Heart left ventricle (tissue), 13 donors: Measurements from ENCODE around the gene C2orf76.

Experiments
- CTCF ChIP-seq, 12 donors: fragments of 200-600 bp; sonication (generic) in 4 of 12; IDR thresholded peaks; one replicate each; pipeline versions ENCODE4 v1.5.0 to v1.8.0; 2018 to 2022; ENCODE audit warnings: antibody characterized with exemption in 12 of 12, mild to moderate bottlenecking in 5 of 12
- POLR2A ChIP-seq, 2 donors: fragments of 450-650 bp; IDR thresholded peaks; one replicate each; pipeline ENCODE4 v1.6.1; 2017; ENCODE audit warnings: antibody characterized with exemption in 2 of 2, mild to moderate bottlenecking in 2 of 2, moderate library complexity in 2 of 2
- donor health status: ischemic (EF 13 %, LVEDD 7.1; RV severe dilation, severe dysfunction).
- donor health status: DM: no; HTN: yes; CAD: no.
- donor health status: DM: no; HTN: no; CAD: no.
- donor health status: ischemic (EF 25% LVEDD 6.9; RV normal size, moderate dysfunction).
- donor health status: ischemic (EF 25% LVEDD 5.7; RV mildly dilated, moderate dysfunction).
- donor health status: ischemic (EF 35%, LVEDD 5.7; RV mildly dilated, moderate dysfunction).
- donor health status: nonischemic (EF 11% LVEDD 7.7; RV severe dilation, severe dysfunction).
- donor health status: DM: yes; HTN: yes; CAD: no.
- donor health status: PGD.
- donor health status: ischemic (EF 29% LVEDD 5.4; RV normal size, mild dysfunction).
- donor health status: nonischemic (EF 23%, LVEDD 6.1; RV moderate dilation, normal function).

GRCh38 chr2:119301413-119301812 is 65.2 kb downstream of the C2orf76 start:
- TF ChIP-seq CTCF (IDR thresholded peaks at IDR 0.05) = no peak
- TF ChIP-seq POLR2A (IDR thresholded peaks at IDR 0.05) = no peak
